Fibroblast of mammary gland (primary cell): ENCODE results near the gene TNIP1.
A peak's percentile ranks its signal among the peaks of the same experiment; 100 is the strongest.

Source experiments
- DNase-seq: peaks from one replicate; pipeline ENCODE4 v3.0.0-alpha.2; 2010; ENCODE audit warnings: low read depth
- H3K4me3 ChIP-seq: 2 replicates; pipeline ENCODE4 v1.5.1; 2011; ENCODE audit warnings: low read depth, mild to moderate bottlenecking, low read length, moderate library complexity; ENCODE audit not compliant: control insufficient read depth
- CTCF ChIP-seq: conservative IDR thresholded peaks from 2 replicates; pipeline ENCODE4 v1.5.1; 2011; ENCODE audit warnings: low read depth, low read length, inconsistent platforms; ENCODE audit not compliant: control insufficient read depth, insufficient read depth

The TNIP1 gene

GRCh38 chr5:151113651-151114050, 32.8 kb upstream of the TNIP1 start:
- no peak overlapping the region for H3K4me3 ChIP-seq
- peak; percentile 40 for DNase-seq
- TF ChIP-seq CTCF, result no peak

GRCh38 chr5:151110992-151111391, 30.2 kb upstream of the TNIP1 start:
- H3K4me3 ChIP-seq, result no peak overlapping the region
- DNase-seq, result no peak
- no peak for TF ChIP-seq CTCF

- no peak for DNase-seq
- no peak overlapping the region for H3K4me3 ChIP-seq
- no peak for TF ChIP-seq CTCF
These were observed 29.4 kb upstream of the TNIP1 start for GRCh38 chr5:151110122-151110681.

- no peak for TF ChIP-seq CTCF
- DNase-seq, result no peak
- H3K4me3 ChIP-seq, result no peak overlapping the region
These were observed 27.7 kb upstream of the TNIP1 start for GRCh38 chr5:151108566-151108965.

- TF ChIP-seq CTCF, result no peak
- H3K4me3 ChIP-seq, result no peak overlapping the region
- peak; percentile 39 for DNase-seq
These were observed 27.1 kb upstream of the TNIP1 start for GRCh38 chr5:151107738-151108520.

GRCh38 chr5:151107084-151107483, 26.2 kb upstream of the TNIP1 start:
- no peak overlapping the region for H3K4me3 ChIP-seq
- TF ChIP-seq CTCF, result no peak
- DNase-seq, result no peak
